HG02798 (cell line): ENCODE results near the gene NAT8L.

Experiments used
- ATAC-seq: cut with Tn5 transposase; IDR thresholded peaks from one replicate; pipeline ENCODE4 v1.9.1; 2021; ENCODE audit warnings: mild to moderate bottlenecking; ENCODE audit not compliant: unreplicated experiment, poor library complexity

NAT8L gene

GRCh38 chr4:2062808-2063524, 3.8 kb downstream of the NAT8L start:
- no peak for ATAC-seq

GRCh38 chr4:2063557-2064275, 4.6 kb downstream of the NAT8L start:
- ATAC-seq = no peak

GRCh38 chr4:2064276-2064991, 5.3 kb downstream of the NAT8L start:
- ATAC-seq = no peak

GRCh38 chr4:2065106-2065930, 6.2 kb downstream of the NAT8L start:
- ATAC-seq = no peak

GRCh38 chr4:2066011-2066551, 7.0 kb downstream of the NAT8L start:
- ATAC-seq = no peak

GRCh38 chr4:2066571-2067445, 7.7 kb downstream of the NAT8L start:
- no peak for ATAC-seq

GRCh38 chr4:2067446-2068197, 8.5 kb downstream of the NAT8L start:
- ATAC-seq = no peak

- no peak for ATAC-seq
Observed at GRCh38 chr4:2068198-2068470, 9.0 kb downstream of the NAT8L start.

GRCh38 chr4:2068566-2068965, 9.4 kb downstream of the NAT8L start:
- ATAC-seq = no peak

- no peak for ATAC-seq
Observed at GRCh38 chr4:2069161-2069971, 10.2 kb downstream of the NAT8L start.

GRCh38 chr4:2069986-2070385, 10.9 kb downstream of the NAT8L start:
- no peak for ATAC-seq

- no peak for ATAC-seq
Observed at GRCh38 chr4:2070421-2071251, 11.5 kb downstream of the NAT8L start.

GRCh38 chr4:2071252-2071911, 12.3 kb downstream of the NAT8L start:
- ATAC-seq = no peak

GRCh38 chr4:2071912-2072867, 13.1 kb downstream of the NAT8L start:
- no peak for ATAC-seq

- no peak for ATAC-seq
Observed at GRCh38 chr4:2072971-2073807, 14.1 kb downstream of the NAT8L start.
